ENCODE results near the gene ENTREP3. TPM values are rescaled to one million over a fixed set of nuclear protein-coding genes. Genes with fewer than 3 reads are reported as not detected.

ENTREP3 gene
- total RNA-seq, 4 donors from 2014 or later = 22.7 to 42.0 (median 26.6) TPM

DNA sequence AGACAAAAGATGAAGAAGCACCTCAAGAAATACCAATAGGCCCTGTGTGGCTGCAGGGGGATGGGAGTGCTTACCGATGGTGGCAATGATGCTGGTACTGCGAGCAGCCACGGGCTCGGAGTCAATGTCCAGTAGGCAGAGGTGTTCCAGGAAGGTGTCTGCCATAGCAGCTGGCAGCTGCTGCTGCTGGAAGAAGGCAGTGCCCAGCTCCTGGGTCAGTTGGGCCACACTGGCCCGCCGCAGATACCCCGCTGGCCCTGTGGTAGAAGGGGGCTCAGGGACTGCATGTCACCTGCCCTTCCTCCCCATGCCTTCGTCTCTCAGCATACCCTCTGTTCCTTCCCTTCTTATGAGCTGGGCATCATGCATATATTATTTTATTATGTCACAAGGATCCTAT, 44.7 kb upstream of the ENTREP3 start:
- DNase-seq (ENCODE audit: low spot score in 2 of 2) = no peak
- 91 to 96% methylated on average over 8 of the region's 8 CpGs for WGBS, 2 donors
- no peaks in the 10 kb centered on the region for H3K9me3 ChIP-seq

GRCh38 chr1:155297384-155297783, 42.1 kb upstream of the ENTREP3 start:
- H3K27ac ChIP-seq = no peak overlapping the region
- no peaks in the 10 kb centered on the region for H3K36me3 ChIP-seq
- 62 to 71% methylated on average over 7 of the region's 7 CpGs for WGBS, 2 donors
- no peak overlapping the region for H3K4me3 ChIP-seq
- TF ChIP-seq EP300 (IDR thresholded peaks at IDR 0.05) (no peak), POLR2A (IDR thresholded peaks at IDR 0.05) (no peak), CTCF (IDR thresholded peaks at IDR 0.05) (no peak)
- peaks cover 0 to 31% of the 10 kb centered on the region in 2 donors for H3K27me3 ChIP-seq
- DNase-seq (ENCODE audit: low spot score in 2 of 2) = no peak
- H3K9me3 ChIP-seq = no peaks in the 10 kb centered on the region
- peaks cover 0 to 10% (median 3%) of the 10 kb centered on the region in 4 donors for H3K4me1 ChIP-seq

More for the DNA sequence above, 44.7 kb upstream of the ENTREP3 start:
- H3K4me1 ChIP-seq = peaks cover 0 to 7% (median 3%) of the 10 kb centered on the region in 4 donors
- H3K4me3 ChIP-seq = no peak overlapping the region
- TF ChIP-seq EP300 (IDR thresholded peaks at IDR 0.05) (no peak), POLR2A (IDR thresholded peaks at IDR 0.05) (no peak), CTCF (IDR thresholded peaks at IDR 0.05) (no peak)
- H3K27me3 ChIP-seq = peaks cover 0 to 24% of the 10 kb centered on the region in 2 donors
- no peaks in the 10 kb centered on the region for H3K36me3 ChIP-seq
- no peak overlapping the region for H3K27ac ChIP-seq

DNA sequence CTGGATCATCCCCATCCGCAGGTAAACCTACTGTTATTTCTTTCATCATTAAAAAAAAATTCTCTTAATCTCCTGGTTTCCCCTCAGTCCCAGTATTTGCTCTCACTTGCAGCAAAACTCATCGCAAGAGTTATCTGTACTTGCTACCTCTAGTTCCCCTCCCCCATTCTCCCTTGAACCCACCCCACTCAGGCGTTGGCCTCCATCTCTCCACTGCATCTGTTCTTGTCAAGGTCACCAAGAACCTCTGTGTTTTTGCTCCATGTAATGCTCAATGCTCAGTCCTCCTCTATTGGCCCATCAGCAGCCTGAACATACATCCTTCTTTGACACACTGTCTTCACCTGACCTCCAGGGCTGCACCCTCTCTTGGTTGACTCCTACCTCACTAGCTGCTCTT, 41.4 kb upstream of the ENTREP3 start:
- peaks cover 0 to 31% of the 10 kb centered on the region in 2 donors for H3K27me3 ChIP-seq
- H3K36me3 ChIP-seq = no peaks in the 10 kb centered on the region
- TF ChIP-seq CTCF (IDR thresholded peaks at IDR 0.05) (no peak), EP300 (IDR thresholded peaks at IDR 0.05) (no peak), POLR2A (IDR thresholded peaks at IDR 0.05) (no peak)
- H3K4me1 ChIP-seq = peaks cover 0 to 10% (median 3%) of the 10 kb centered on the region in 4 donors
- no peak for DNase-seq (ENCODE audit: low spot score in 2 of 2)
- no peak overlapping the region for H3K27ac ChIP-seq
- no peaks in the 10 kb centered on the region for H3K9me3 ChIP-seq
- 85 to 91% methylated on average over 3 of the region's 3 CpGs for WGBS, 2 donors
- H3K4me3 ChIP-seq = no peak overlapping the region

- Histone ChIP-seq H3K36me3 (no peaks in the 10 kb centered on the region), H3K4me3 (no peak overlapping the region), H3K4me1 (peaks cover 0 to 10% (median 3%) of the 10 kb centered on the region in 4 donors), H3K27ac (no peak overlapping the region), H3K9me3 (no peaks in the 10 kb centered on the region), H3K27me3 (peaks cover 0 to 31% of the 10 kb centered on the region in 2 donors)
- 84 to 85% methylated on average over 7 of the region's 7 CpGs for WGBS, 2 donors
- TF ChIP-seq CTCF (IDR thresholded peaks at IDR 0.05) = no peak
- TF ChIP-seq EP300 (IDR thresholded peaks at IDR 0.05) = no peak
- no peak for TF ChIP-seq POLR2A (IDR thresholded peaks at IDR 0.05)
- no peak for DNase-seq (ENCODE audit: low spot score in 2 of 2)
These were observed 40.6 kb upstream of the ENTREP3 start for GRCh38 chr1:155295942-155296267.

DNA sequence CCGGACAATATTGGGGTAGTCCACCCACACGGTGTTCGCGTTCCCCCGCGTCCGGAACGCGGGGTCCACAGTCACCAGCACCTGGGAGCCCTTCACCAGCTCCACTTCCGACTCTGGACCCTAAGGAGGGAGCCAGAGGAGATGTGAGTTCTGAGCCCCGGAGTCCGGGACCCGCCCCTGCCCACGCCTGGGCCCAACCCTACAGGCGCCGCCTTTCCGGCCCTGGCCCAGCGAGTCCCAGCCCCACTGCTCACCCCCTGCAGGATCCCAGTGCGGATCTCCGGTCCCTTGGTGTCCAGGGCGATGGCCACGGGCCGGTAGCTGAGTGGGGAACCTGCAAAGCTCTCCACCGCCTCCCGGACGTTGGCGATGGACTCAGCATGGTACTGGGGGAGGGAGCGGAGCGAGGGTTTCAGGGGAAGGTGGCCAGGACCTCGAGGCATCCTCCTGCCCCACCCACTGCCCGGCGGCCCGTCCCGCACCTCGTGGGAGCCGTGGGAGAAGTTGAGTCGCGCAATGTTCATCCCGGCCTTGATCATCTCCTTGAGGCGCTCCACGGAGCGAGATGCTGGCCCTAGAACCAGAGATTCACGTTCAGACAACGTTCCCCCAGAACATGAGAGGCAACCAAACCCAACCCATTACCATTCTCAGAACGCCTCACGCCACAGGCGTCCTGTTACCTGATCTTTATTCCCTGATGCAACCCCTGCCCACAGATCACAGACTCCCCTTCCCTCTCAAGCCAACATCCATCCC, 40.1 kb upstream of the ENTREP3 start:
- H3K27ac ChIP-seq = no peak overlapping the region
- H3K27me3 ChIP-seq = peaks cover 0 to 31% of the 10 kb centered on the region in 2 donors
- H3K9me3 ChIP-seq = no peaks in the 10 kb centered on the region
- no peaks in the 10 kb centered on the region for H3K36me3 ChIP-seq
- peaks cover 0 to 10% (median 3%) of the 10 kb centered on the region in 4 donors for H3K4me1 ChIP-seq
- 12% methylated on average over 43 to 44 of the region's 47 CpGs for WGBS, 2 donors
- TF ChIP-seq CTCF (IDR thresholded peaks at IDR 0.05) (no peak), EP300 (IDR thresholded peaks at IDR 0.05) (no peak), POLR2A (IDR thresholded peaks at IDR 0.05) (no peak)
- no peak for DNase-seq (ENCODE audit: low spot score in 2 of 2)
- peak overlapping the region in 1 of 4 donors; percentile 23 for H3K4me3 ChIP-seq
